Right lobe of liver (tissue), 6 donors: ENCODE data around the gene PLAAT4. TPM values are rescaled to one million over a fixed set of nuclear protein-coding genes. Genes with fewer than 3 reads are reported as not detected.
"Not testable (repeated sequence)": the region's sequence is repeated elsewhere in the genome, so short reads cannot be mapped to it uniquely, and the experiment has no call there.

ENCODE experiments used
- ATAC-seq, 4 donors: fragments of 200-7000 bp; cut with Tn5 transposase; one replicate each; pipeline ENCODE4 v1.9.1; 2020; ENCODE audit warnings: mild to moderate bottlenecking in 4 of 4, moderate library complexity in 4 of 4
- DNase-seq, 3 donors: peaks; one replicate each; pipeline ENCODE4 v3.0.0-alpha.2; 2020
- H3K27ac ChIP-seq, 3 donors: fragments of 200-600 bp; one replicate each; pipeline ENCODE4 v1.8.0; 2022
- H3K27me3 ChIP-seq, 2 donors: fragments of 200-600 bp; one replicate each; pipeline ENCODE4 v1.8.0; 2022
- H3K36me3 ChIP-seq, 4 donors: fragments of 200-600 bp; sonication (generic) in 1 of 4; one replicate each; pipeline versions ENCODE4 v1.5.1 to v1.8.0; 2017 to 2022; ENCODE audit warnings: control low read depth in 1 of 4
- H3K4me1 ChIP-seq, 4 donors: fragments of 200-600 bp; sonication (generic) in 1 of 4; one replicate each; pipeline versions ENCODE4 v1.5.1 to v1.8.0; 2017 to 2022; ENCODE audit warnings: control low read depth in 1 of 4
- H3K4me3 ChIP-seq, 3 donors: fragments of 200-600 bp; one replicate each; pipeline ENCODE4 v1.8.0; 2022
- H3K9me3 ChIP-seq, 4 donors: fragments of 200-600 bp; sonication (generic) in 1 of 4; one replicate each; pipeline versions ENCODE4 v1.5.1 to v1.8.0; 2017 to 2022; ENCODE audit warnings: control low read depth in 1 of 4
- POLR2A ChIP-seq: fragments of 450-650 bp; IDR thresholded peaks from one replicate; pipeline ENCODE4 v1.6.1; 2017; ENCODE audit warnings: antibody characterized with exemption, mild to moderate bottlenecking
- WGBS: methylation state at CpG from one replicate; pipeline ENCODE4 v1.1.6; 2018; ENCODE audit warnings: low coverage, low lambda C conversion rate; ENCODE audit not compliant: insufficient coverage; ENCODE audit errors: missing lambda C conversion rate; 5-methylcytosine and 5-hydroxymethylcytosine counted together
- intact Hi-C, 2 donors: fragments of 100-400 bp; cut with DNase I; formaldehyde crosslinking; loops; one replicate each; pipeline versions ENCODE4 v1.11.2 to v1.14.1; 2022
- total RNA-seq, 6 experiments: library from RNA; depleted of rRNA in 2 of 6; stranded (reverse); fragments of >200 nt in 2 of 6; fragmentation: NEBNext Ultra II Directional in 3 of 6; extraction: Animal tissue kit (Norgen Biotek cat#: 25700) in 3 of 6; gene quantifications; one replicate each; pipeline versions ENCODE4 v1.1.0 to v1.2.4, GENCODE V29; 2016 to 2023
- TF ChIP-seq, protein P1 (sequence below), 4 donors: fragments of 200-600 bp in 3 of 4; fragments of 450-650 bp in 1 of 4; IDR thresholded peaks; one replicate each; pipeline versions ENCODE4 v1.5.1 to v1.8.0; 2016 to 2022; ENCODE audit warnings: antibody characterized with exemption in 4 of 4, mild to moderate bottlenecking in 2 of 4
- donor health status: DM: no; HTN: yes; CAD: no.
- donor health status: DM: no; HTN: no; CAD: no.
- donor health status: DM: no; HTN: no; CAD: no.
- donor health status: DM: no; HTN: yes; CAD: no.
- donor health status: DM: no; HTN: yes; CAD: no.

Gene PLAAT4
- total RNA-seq, 6 experiments from 2014 or later = 15.9 to 56.8 (median 47.0) TPM

DNA sequence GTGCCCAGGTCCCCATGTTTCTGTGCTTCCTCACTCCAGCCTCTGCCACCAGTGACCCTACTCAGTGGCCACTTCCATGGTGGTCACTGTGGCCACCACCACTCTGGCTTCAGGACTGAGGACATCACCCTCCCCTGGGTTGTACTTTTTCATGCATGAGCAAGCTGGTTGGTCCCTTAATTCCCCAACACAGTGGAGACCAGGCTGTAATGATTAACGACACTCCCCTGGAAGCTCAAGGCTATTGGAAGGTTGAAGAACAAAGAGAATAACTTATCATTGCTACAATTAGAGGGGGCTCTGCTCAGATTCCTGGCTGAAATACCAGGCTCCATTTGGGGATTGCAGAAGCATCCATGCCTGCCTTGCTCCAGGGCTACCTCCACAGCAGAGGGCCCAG, 10.5 kb downstream of the PLAAT4 start:
- H3K4me1 ChIP-seq = no peaks in the 10 kb centered on the region
- DNase-seq = no peak
- H3K9me3 ChIP-seq = no peaks in the 10 kb centered on the region
- no peak for ATAC-seq
- WGBS = 100% methylated on average over 1 of the region's 1 CpG
- intact Hi-C loops = no loop called here
- H3K36me3 ChIP-seq = peaks cover 0 to 6% (median 0%) of the 10 kb centered on the region in 4 donors
- H3K4me3 ChIP-seq = no peak overlapping the region
- H3K27ac ChIP-seq = no peak overlapping the region
- no peaks in the 10 kb centered on the region for H3K27me3 ChIP-seq
- TF ChIP-seq, protein P1, sequence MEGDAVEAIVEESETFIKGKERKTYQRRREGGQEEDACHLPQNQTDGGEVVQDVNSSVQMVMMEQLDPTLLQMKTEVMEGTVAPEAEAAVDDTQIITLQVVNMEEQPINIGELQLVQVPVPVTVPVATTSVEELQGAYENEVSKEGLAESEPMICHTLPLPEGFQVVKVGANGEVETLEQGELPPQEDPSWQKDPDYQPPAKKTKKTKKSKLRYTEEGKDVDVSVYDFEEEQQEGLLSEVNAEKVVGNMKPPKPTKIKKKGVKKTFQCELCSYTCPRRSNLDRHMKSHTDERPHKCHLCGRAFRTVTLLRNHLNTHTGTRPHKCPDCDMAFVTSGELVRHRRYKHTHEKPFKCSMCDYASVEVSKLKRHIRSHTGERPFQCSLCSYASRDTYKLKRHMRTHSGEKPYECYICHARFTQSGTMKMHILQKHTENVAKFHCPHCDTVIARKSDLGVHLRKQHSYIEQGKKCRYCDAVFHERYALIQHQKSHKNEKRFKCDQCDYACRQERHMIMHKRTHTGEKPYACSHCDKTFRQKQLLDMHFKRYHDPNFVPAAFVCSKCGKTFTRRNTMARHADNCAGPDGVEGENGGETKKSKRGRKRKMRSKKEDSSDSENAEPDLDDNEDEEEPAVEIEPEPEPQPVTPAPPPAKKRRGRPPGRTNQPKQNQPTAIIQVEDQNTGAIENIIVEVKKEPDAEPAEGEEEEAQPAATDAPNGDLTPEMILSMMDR (IDR thresholded peaks at IDR 0.05) = no peak
- TF ChIP-seq POLR2A = no peak

DNA sequence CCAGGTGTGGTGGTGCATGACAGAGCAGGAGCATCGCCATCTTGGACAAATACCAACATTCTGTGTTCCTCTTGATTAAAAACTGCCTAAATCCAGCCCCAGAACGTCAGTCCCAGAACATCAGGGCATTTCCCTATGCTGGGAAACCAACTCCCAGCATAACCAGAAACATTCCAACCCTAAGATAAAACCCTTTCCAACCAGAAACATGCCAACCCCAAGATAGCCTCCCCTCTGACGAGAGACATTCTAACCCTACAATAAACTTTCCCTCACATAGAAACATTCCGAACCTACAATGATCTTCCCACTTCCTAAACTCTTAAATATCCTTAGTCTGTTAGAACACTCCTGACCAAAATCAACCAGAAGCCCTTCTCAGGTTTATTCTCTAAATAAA, 11.6 kb downstream of the PLAAT4 start:
- no peaks in the 10 kb centered on the region for H3K27me3 ChIP-seq
- intact Hi-C loops = no loop called here
- no peak overlapping the region for H3K4me3 ChIP-seq
- WGBS = 60% methylated on average over 3 of the region's 4 CpGs
- H3K27ac ChIP-seq = no peak overlapping the region
- H3K36me3 ChIP-seq = peaks cover 0 to 6% (median 0%) of the 10 kb centered on the region in 4 donors
- no peaks in the 10 kb centered on the region for H3K4me1 ChIP-seq
- H3K9me3 ChIP-seq = no peaks in the 10 kb centered on the region
- TF ChIP-seq, protein P1 (IDR thresholded peaks at IDR 0.05) = no peak
- TF ChIP-seq POLR2A = no peak
- DNase-seq (no peak), ATAC-seq (no peak)

DNA sequence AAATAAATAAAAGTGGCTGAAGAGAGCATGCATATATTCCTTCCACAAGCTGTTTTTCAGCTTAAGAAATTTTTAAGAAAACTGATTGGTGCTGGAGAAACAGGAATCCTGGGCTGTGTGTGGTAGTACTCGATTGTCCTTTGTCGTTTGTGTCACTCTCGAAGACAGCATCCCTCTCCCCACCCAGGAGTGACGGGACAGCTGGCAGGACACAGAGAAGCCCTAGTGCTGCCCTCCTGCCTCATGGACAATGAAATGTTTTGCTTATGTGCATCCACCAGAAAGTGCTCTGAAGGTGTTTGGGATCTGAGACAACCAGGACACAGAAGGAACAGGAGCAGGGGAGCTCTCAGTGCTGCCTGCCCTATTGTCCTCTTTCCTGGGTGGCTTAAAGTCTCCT, 12.8 kb downstream of the PLAAT4 start:
- TF ChIP-seq, protein P1 (IDR thresholded peaks at IDR 0.05) = no peak
- TF ChIP-seq POLR2A = no peak
- intact Hi-C loops = no loop called here
- no peaks in the 10 kb centered on the region for H3K27me3 ChIP-seq
- no peak for ATAC-seq
- H3K36me3 ChIP-seq = peaks cover 0 to 6% (median 0%) of the 10 kb centered on the region in 4 donors
- DNase-seq = no peak
- 86% methylated on average over 1 of the region's 4 CpGs for WGBS
- no peaks in the 10 kb centered on the region for H3K4me1 ChIP-seq
- H3K4me3 ChIP-seq = no peak overlapping the region
- H3K9me3 ChIP-seq = no peaks in the 10 kb centered on the region
- no peak overlapping the region for H3K27ac ChIP-seq

DNA sequence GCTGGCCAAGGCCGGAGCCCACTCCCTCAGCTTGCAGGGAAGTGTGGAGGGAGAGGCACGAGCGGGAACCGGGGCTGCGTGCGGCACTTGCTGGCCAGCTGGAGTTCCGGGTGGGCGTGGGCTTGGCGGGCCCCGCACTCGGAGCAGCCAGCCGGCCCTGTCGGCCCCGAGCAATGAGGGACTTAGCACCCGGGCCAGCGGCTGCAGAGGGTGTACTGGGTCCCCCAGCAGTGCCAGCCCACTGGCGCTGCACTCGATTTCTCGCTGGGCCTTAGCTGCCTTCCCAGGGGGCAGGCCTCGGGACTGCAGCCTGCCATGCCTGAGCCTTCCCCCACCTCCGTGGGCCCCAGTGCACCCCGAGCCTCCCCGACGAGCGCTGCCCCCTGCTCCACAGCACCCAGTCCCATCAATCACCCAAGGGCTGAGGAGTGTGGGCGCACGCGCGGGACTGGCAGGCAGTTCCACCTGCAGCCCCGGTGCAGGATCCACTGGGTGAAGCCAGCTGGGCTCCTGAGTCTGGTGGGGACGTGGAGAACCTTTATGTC, 13.6 kb downstream of the PLAAT4 start:
- DNase-seq = not testable (repeated sequence)

DNA sequence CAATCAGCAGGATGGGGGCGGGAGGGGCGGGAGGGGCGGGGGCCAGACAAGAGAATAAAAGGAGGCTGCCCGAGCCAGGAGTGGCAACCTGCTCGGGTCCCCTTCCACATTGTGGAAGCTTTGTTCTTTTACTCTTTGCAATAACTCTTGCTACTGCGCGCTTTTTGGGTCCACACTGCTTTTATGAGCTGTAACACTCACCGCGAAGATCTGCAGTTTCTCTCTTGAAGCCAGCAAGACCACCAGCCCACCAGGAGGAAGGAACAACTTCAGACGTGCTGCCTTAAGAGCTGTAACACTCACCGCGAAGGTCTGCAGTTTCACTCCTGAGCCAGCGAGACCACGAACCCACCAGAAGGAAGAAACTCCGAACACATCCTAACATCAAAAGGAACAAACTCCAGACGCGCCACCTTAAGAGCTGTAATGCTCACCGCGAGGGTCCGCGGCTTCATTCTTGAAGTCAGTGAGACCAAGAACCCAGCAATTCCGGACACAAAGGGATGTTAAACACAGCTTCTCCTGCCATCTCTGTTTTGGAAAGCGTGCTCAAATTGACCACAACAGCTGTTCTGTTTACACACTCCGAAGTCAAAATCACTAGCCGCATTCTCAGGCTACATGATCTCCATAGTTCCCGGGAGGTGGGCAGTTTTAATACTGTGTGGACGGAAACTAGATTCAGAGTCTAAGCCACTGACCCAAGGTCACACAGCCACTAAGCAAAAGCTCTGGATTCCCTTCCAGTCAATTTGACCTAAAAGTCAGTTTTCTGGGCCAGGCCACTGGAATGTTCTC, 14.7 kb downstream of the PLAAT4 start:
- no peak overlapping the region for H3K27ac ChIP-seq
- DNase-seq = no peak

More for the DNA sequence above, 13.6 kb downstream of the PLAAT4 start:
- ATAC-seq, intact Hi-C loops, H3K4me3 ChIP-seq, H3K27me3 ChIP-seq, H3K36me3 ChIP-seq, H3K4me1 ChIP-seq, H3K9me3 ChIP-seq, H3K27ac ChIP-seq: not testable (repeated sequence)
- WGBS = no CpG with 5 or more reads among the region's 31 CpGs

More for the DNA sequence above, 14.7 kb downstream of the PLAAT4 start:
- Histone ChIP-seq H3K4me3 (no peak overlapping the region), H3K27me3 (no peaks in the 10 kb centered on the region), H3K9me3 (no peaks in the 10 kb centered on the region), H3K4me1 (no peaks in the 10 kb centered on the region), H3K36me3 (no peaks in the 10 kb centered on the region)
- no peak for TF ChIP-seq POLR2A
- TF ChIP-seq, protein P1 (IDR thresholded peaks at IDR 0.05) = no peak
- intact Hi-C loops = no loop called here
- WGBS = 69% methylated on average over 25 of the region's 27 CpGs
- peak in 1 of 4 donors; percentile 18 for ATAC-seq
